Transverse colon (tissue), 4 donors: ENCODE results near the gene MSI2. TPM values are rescaled to one million over a fixed set of nuclear protein-coding genes. Genes with fewer than 3 reads are reported as not detected.

Experiments
- DNase-seq: peaks from one replicate; pipeline ENCODE4 v3.0.0-alpha.2; 2019
- H3K27ac ChIP-seq, 4 donors: fragments of 200-600 bp; sonication (generic); 2 replicates each; pipeline ENCODE4 v1.5.1; 2016 to 2018; ENCODE audit warnings: inconsistent platforms in 4 of 4
- H3K27me3 ChIP-seq: fragments of 200-600 bp; sonication (generic); 2 replicates; pipeline ENCODE4 v1.5.1; 2017; ENCODE audit warnings: inconsistent platforms
- H3K36me3 ChIP-seq, 4 donors: fragments of 200-600 bp; sonication (generic); 2 replicates each; pipeline ENCODE4 v1.5.1; 2017 to 2019; ENCODE audit warnings: inconsistent platforms in 4 of 4
- H3K4me1 ChIP-seq, 4 donors: fragments of 200-600 bp; sonication (generic); 2 replicates each; pipeline ENCODE4 v1.5.1; 2017 to 2020; ENCODE audit warnings: inconsistent platforms in 4 of 4
- H3K4me3 ChIP-seq, 4 donors: fragments of 200-600 bp; sonication (generic); 1 replicate in 1 of 4; 2 replicates in 3 of 4; pipeline versions ENCODE4 v1.5.1 to v1.6.1; 2017 to 2019; ENCODE audit warnings: inconsistent platforms in 4 of 4
- H3K9me3 ChIP-seq, 2 donors: fragments of 200-600 bp; sonication (generic); 2 replicates each; pipeline ENCODE4 v1.5.1; 2017 to 2019; ENCODE audit warnings: inconsistent platforms in 2 of 2
- EP300 ChIP-seq: sonication (generic); formaldehyde crosslinking; IDR thresholded peaks from one replicate; pipeline ENCODE4 v1.6.1; 2017; ENCODE audit warnings: antibody characterized with exemption, low read depth
- POLR2A ChIP-seq: fragments of 450-650 bp; IDR thresholded peaks from one replicate; pipeline ENCODE4 v1.6.1; 2016; ENCODE audit warnings: antibody characterized with exemption, mild to moderate bottlenecking, moderate library complexity
- POLR2AphosphoS5 ChIP-seq, 3 donors: sonication (generic); formaldehyde crosslinking; IDR thresholded peaks; one replicate each; pipeline ENCODE4 v1.6.1; 2016; ENCODE audit warnings: antibody characterized with exemption in 3 of 3
- WGBS, 2 donors: methylation state at CpG; one replicate each; pipeline ENCODE4 v1.1.5; 2018; ENCODE audit warnings: low coverage in 1 of 2; 5-methylcytosine and 5-hydroxymethylcytosine counted together
- in situ Hi-C, 4 donors: fragments of 200-750 bp; cut with MboI; loops; one replicate each; pipeline versions ENCODE4 v1.15.0 to v1.15.1; 2017; ENCODE audit warnings: low sequenced_read_pairs in 3 of 4, low pct_ligation_motif_present in 1 of 4, low pct_unique_long_range_greater_than_20kb in 1 of 4
- intact Hi-C: fragments of 100-400 bp; cut with DNase I; formaldehyde crosslinking; loops from one replicate; pipeline ENCODE4 v1.15.1; 2023; ENCODE audit warnings: low total_unique reads
- total RNA-seq, 4 donors: library from RNA; depleted of rRNA; stranded (reverse); fragments of >200 nt; gene quantifications; one replicate each; pipeline ENCODE4 v1.1.0, GENCODE V29; 2016
- TF ChIP-seq, protein P1 (sequence below), 5 experiments: fragments of 200-600 bp in 3 of 5; fragments of 450-650 bp in 2 of 5; sonication (generic) in 3 of 5; IDR thresholded peaks; 1 replicate in 2 of 5; 2 replicates in 3 of 5; pipeline ENCODE4 v1.5.1; 2016 to 2017; ENCODE audit warnings: antibody characterized with exemption in 5 of 5, inconsistent platforms in 3 of 5, mild to moderate bottlenecking in 2 of 5, moderate library complexity in 1 of 5

MSI2 gene
- total RNA-seq, 4 donors from 2014 or later: 20.6 to 36.0 (median 29.3) TPM

GRCh38 chr17:57527221-57528057 lies 271.1 kb downstream of the MSI2 start:
- H3K36me3 ChIP-seq: no peaks in the 10 kb centered on the region
- intact Hi-C loops (no loop called here), in situ Hi-C loops (no loop called here)
- no peaks in the 10 kb centered on the region for H3K27me3 ChIP-seq
- DNase-seq: no peak
- WGBS, 2 donors: 75% methylated on average over 7 to 14 of the region's 15 CpGs
- peaks cover 0 to 10% (median 3%) of the 10 kb centered on the region in 4 donors for H3K4me1 ChIP-seq
- H3K27ac ChIP-seq: no peak overlapping the region
- no peak overlapping the region for H3K4me3 ChIP-seq
- TF ChIP-seq, protein P1, sequence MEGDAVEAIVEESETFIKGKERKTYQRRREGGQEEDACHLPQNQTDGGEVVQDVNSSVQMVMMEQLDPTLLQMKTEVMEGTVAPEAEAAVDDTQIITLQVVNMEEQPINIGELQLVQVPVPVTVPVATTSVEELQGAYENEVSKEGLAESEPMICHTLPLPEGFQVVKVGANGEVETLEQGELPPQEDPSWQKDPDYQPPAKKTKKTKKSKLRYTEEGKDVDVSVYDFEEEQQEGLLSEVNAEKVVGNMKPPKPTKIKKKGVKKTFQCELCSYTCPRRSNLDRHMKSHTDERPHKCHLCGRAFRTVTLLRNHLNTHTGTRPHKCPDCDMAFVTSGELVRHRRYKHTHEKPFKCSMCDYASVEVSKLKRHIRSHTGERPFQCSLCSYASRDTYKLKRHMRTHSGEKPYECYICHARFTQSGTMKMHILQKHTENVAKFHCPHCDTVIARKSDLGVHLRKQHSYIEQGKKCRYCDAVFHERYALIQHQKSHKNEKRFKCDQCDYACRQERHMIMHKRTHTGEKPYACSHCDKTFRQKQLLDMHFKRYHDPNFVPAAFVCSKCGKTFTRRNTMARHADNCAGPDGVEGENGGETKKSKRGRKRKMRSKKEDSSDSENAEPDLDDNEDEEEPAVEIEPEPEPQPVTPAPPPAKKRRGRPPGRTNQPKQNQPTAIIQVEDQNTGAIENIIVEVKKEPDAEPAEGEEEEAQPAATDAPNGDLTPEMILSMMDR (IDR thresholded peaks at IDR 0.05): no peak
- TF ChIP-seq POLR2AphosphoS5 (IDR thresholded peaks at IDR 0.05) (no peak), POLR2A (no peak), EP300 (no peak)
- H3K9me3 ChIP-seq: no peaks in the 10 kb centered on the region

DNA sequence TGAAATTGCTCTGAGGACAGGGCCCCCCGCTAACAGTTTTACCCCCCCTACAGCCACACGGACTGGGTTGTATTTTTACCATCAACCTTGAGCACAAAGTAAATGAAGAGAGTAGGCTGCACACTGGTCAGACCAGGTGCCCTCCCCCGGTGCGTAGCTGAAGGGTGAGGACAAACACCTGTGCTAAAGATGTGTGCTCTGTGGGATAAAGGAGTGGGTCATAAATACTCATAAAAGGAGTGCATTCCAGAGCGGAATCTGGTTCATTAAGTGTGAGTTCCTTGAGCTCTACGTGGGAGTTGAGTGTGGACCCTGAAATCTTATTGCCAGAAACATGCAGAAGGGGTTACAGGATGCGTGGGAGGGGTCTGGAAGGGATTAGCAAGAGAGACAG lies 271.7 kb downstream of the MSI2 start:
- in situ Hi-C loops (no loop called here), intact Hi-C loops (no loop called here)
- Histone ChIP-seq H3K4me3 (no peak overlapping the region), H3K27ac (no peak overlapping the region), H3K9me3 (no peaks in the 10 kb centered on the region), H3K27me3 (no peaks in the 10 kb centered on the region), H3K36me3 (no peaks in the 10 kb centered on the region), H3K4me1 (peaks cover 0 to 10% (median 3%) of the 10 kb centered on the region in 4 donors)
- TF ChIP-seq POLR2A (no peak), EP300 (no peak)
- WGBS, 2 donors: 38 to 68% methylated on average over 4 to 7 of the region's 7 CpGs
- no peak for DNase-seq

DNA sequence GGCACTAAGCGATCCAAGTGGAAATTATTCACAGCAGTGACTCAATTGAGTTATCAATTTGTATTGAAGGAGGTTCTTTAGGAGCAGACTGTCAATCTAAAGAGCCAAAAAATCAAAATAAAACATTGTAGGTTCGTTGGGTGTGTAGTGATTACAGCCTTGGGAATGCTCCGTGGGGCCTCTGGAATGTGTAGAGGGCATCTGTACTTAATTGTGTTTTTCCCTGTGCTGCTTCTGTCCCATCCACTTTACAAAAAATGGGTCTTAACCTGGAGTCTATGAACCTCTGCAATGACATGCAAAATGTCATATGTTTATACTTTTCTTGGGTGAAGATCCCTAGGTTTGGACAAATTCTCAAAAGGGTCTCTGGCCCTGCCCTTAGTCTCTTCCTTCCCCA lies 273.7 kb downstream of the MSI2 start:
- intact Hi-C loops: no loop called here
- H3K4me3 ChIP-seq: no peak overlapping the region
- TF ChIP-seq POLR2AphosphoS5 (IDR thresholded peaks at IDR 0.05) (no peak), EP300 (no peak), POLR2A (no peak)
- TF ChIP-seq, protein P1 (IDR thresholded peaks at IDR 0.05): no peak
- WGBS, 2 donors: 74 to 100% methylated on average over 1 to 3 of the region's 3 CpGs
- H3K27me3 ChIP-seq: no peaks in the 10 kb centered on the region
- peaks cover 0 to 10% (median 3%) of the 10 kb centered on the region in 4 donors for H3K4me1 ChIP-seq
- H3K36me3 ChIP-seq: no peaks in the 10 kb centered on the region
- no peak for DNase-seq
- H3K27ac ChIP-seq: no peak overlapping the region
- H3K9me3 ChIP-seq: no peaks in the 10 kb centered on the region
- in situ Hi-C loops: no loop called here

DNA sequence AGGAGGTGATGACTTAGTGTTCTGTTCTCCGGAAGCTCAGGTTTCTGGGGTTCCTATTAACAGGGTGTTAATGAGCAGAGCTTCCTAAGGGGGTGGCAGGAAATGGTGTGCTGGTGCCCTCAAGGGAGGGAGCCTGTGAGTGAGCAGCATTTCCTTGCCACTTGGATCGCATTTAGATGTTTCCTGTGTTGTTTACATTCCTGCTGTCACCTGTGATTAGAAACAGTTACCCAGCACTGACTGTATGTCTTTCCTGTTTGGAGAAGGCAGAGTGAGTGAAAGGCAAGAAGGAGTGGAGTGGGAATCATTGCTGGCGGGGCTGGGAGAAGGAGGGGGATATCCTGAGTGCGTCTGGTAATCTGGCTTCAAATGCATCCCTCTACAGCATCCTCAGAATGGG lies 274.2 kb downstream of the MSI2 start:
- no peaks in the 10 kb centered on the region for H3K9me3 ChIP-seq
- WGBS, 2 donors: 76 to 84% methylated on average over 3 to 4 of the region's 4 CpGs
- no peaks in the 10 kb centered on the region for H3K27me3 ChIP-seq
- intact Hi-C loops: no loop called here
- in situ Hi-C loops: no loop called here
- no peaks in the 10 kb centered on the region for H3K36me3 ChIP-seq
- no peak overlapping the region for H3K4me3 ChIP-seq
- DNase-seq: no peak
- peak; percentile 55 to 70 (median 56) for TF ChIP-seq POLR2AphosphoS5 (IDR thresholded peaks at IDR 0.05)
- TF ChIP-seq, protein P1 (IDR thresholded peaks at IDR 0.05): no peak
- peaks cover 0 to 15% (median 3%) of the 10 kb centered on the region in 4 donors for H3K4me1 ChIP-seq
- no peak overlapping the region for H3K27ac ChIP-seq
